Kidney (tissue), 14 donors: Measurements from ENCODE around the gene ERCC3. TPM values are rescaled to one million over a fixed set of nuclear protein-coding genes. Genes with fewer than 3 reads are reported as not detected.

Source experiments
- DNase-seq, 5 donors: peaks; one replicate each; pipeline ENCODE4 v3.0.0-alpha.2; 2013 to 2020
- FAIRE-seq: peaks from 2 replicates; lab custom pipeline; 2012; peaks lifted over from hg19 to GRCh38; lab: Jason Lieb, UNC
- H3K27ac ChIP-seq, 2 donors: one replicate each; pipeline ENCODE4 v1.7.0; 2013; ENCODE audit warnings: low read depth in 2 of 2, low read length in 2 of 2, inconsistent platforms in 1 of 2
- H3K27me3 ChIP-seq: one replicate; pipeline ENCODE4 v1.7.1; 2013; ENCODE audit warnings: low read length, inconsistent platforms; ENCODE audit not compliant: control insufficient read depth, insufficient read depth
- H3K36me3 ChIP-seq, 3 donors: one replicate each; pipeline versions ENCODE4 v1.7.0 to v1.7.1; 2013; ENCODE audit warnings: low read length in 3 of 3, control low read depth in 1 of 3, inconsistent platforms in 1 of 3; ENCODE audit not compliant: insufficient read depth in 3 of 3, control insufficient read depth in 2 of 3
- H3K4me1 ChIP-seq, 3 donors: one replicate each; pipeline versions ENCODE4 v1.7.0 to v1.7.1; 2013; ENCODE audit warnings: low read length in 3 of 3, inconsistent platforms in 1 of 3, low read depth in 1 of 3; ENCODE audit not compliant: control insufficient read depth in 2 of 3, insufficient read depth in 2 of 3
- H3K4me3 ChIP-seq, 3 donors: one replicate each; pipeline versions ENCODE4 v1.7.0 to v1.8.1; 2013; ENCODE audit warnings: low read length in 3 of 3, control low read depth in 1 of 3, inconsistent platforms in 1 of 3
- H3K9ac ChIP-seq, 3 donors: one replicate each; pipeline versions ENCODE4 v1.7.0 to v1.7.1; 2013; ENCODE audit warnings: low read length in 3 of 3, control low read depth in 1 of 3, inconsistent platforms in 1 of 3
- H3K9me3 ChIP-seq, 3 donors: one replicate each; pipeline versions ENCODE4 v1.7.0 to v1.7.1; 2013; ENCODE audit warnings: low read length in 3 of 3, control low read depth in 1 of 3, inconsistent platforms in 1 of 3; ENCODE audit not compliant: control insufficient read depth in 2 of 3, insufficient read depth in 1 of 3
- intact Hi-C: fragments of 100-400 bp; cut with DNase I; formaldehyde crosslinking; loops from one replicate; pipeline ENCODE4 v1.11.1; 2022
- polyA plus RNA-seq: library from polyadenylated mRNA; stranded (reverse); fragments of 350-450 nt; fragmentation: Illumina TruSeq; extraction: RNeasy Lipid Tissue Mini Kit (QIAGEN cat#74804); gene quantifications from one replicate; pipeline ENCODE4 v1.2.3, GENCODE V29; 2014; ENCODE audit warnings: low read depth, low replicate concordance; ENCODE audit not compliant: insufficient read depth
- total RNA-seq: library from RNA; stranded (reverse); fragmentation: NEBNext Ultra II Directional; extraction: Animal tissue kit (Norgen Biotek cat#: 25700); gene quantifications from one replicate; pipeline ENCODE4 v1.2.1, GENCODE V29; 2021
- TF ChIP-seq, protein P1 (sequence below): IDR thresholded peaks from 3 replicates; pipeline ENCODE4 v1.5.1; 2012; ENCODE audit warnings: mild to moderate bottlenecking, moderate library complexity, borderline replicate concordance; ENCODE audit not compliant: insufficient read depth; ENCODE audit errors: extremely low read depth
- donor health status: control.
- donor health status: control.
- donor health status: control.
- donor health status: control.
- donor health status: control.
- donor health status: DM: yes; HTN: yes; CAD: no.
- donor health status: Normal renal cell carcinoma (clear cell type).

ERCC3 gene
- total and polyA plus RNA-seq, 2 donors from 2014 or later: 23.5 to 37.1 TPM

DNA sequence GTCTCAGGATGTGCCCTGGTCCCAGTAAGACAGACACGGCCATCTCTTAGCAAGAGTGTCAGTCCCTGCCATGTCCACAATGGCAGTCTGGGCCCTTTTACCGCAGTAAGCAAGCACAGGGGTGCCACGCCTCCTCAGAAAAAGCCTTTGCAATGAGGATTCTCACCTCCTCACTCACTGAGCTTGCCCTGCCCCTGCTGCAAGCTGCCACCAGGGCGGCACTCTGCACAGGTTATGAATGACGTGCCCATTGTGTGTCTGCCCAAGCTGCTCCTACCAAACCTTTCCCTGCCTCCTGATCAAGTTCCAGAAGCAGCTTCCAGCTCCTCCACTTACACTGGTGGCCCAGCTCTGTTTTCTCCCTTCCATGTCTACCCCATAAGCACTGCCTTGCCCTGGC is 23.3 kb downstream of the ERCC3 start:
- H3K4me3 ChIP-seq: no peak overlapping the region
- TF ChIP-seq, protein P1, sequence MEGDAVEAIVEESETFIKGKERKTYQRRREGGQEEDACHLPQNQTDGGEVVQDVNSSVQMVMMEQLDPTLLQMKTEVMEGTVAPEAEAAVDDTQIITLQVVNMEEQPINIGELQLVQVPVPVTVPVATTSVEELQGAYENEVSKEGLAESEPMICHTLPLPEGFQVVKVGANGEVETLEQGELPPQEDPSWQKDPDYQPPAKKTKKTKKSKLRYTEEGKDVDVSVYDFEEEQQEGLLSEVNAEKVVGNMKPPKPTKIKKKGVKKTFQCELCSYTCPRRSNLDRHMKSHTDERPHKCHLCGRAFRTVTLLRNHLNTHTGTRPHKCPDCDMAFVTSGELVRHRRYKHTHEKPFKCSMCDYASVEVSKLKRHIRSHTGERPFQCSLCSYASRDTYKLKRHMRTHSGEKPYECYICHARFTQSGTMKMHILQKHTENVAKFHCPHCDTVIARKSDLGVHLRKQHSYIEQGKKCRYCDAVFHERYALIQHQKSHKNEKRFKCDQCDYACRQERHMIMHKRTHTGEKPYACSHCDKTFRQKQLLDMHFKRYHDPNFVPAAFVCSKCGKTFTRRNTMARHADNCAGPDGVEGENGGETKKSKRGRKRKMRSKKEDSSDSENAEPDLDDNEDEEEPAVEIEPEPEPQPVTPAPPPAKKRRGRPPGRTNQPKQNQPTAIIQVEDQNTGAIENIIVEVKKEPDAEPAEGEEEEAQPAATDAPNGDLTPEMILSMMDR: no peak
- peaks cover 16 to 59% (median 36%) of the 10 kb centered on the region in 3 donors for H3K36me3 ChIP-seq
- no peaks in the 10 kb centered on the region for H3K9me3 ChIP-seq
- no peaks in the 10 kb centered on the region for H3K27me3 ChIP-seq
- DNase-seq (no peak), FAIRE-seq (no peak)
- intact Hi-C loops: no loop called here
- no peak overlapping the region for H3K9ac ChIP-seq
- H3K4me1 ChIP-seq: no peaks in the 10 kb centered on the region
- no peak overlapping the region for H3K27ac ChIP-seq

DNA sequence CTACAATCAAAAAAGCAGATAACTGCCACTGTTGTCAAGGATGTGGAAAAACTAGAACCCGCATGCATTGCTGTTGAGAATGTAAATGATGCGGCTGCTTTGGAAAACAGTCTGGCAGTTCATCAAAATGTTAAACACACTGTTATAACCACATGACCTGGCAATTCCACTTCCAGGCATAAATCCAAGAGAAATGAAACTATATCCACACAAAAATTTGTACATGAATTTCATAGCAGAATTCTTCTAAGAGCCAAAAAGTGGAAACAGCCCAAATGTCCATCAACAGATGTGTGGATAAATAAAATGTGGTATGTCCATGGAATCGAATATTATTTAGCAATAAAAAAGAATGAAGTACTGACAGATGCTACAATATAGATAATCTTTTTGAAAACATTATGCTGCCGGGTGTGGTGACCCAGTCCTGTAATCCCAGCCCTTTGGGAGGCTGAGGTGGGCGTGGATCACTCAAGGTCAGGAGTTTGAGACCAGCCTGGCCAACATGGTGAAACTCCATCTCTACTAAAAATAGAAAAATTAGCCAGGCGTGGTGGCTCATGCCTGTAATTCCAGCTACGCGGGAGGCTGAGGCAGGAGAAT is 32.0 kb downstream of the ERCC3 start:
- Histone ChIP-seq H3K27me3 (no peaks in the 10 kb centered on the region), H3K36me3 (peaks cover 6 to 27% (median 24%) of the 10 kb centered on the region in 3 donors), H3K9me3 (no peaks in the 10 kb centered on the region), H3K27ac (no peak overlapping the region), H3K9ac (no peak overlapping the region), H3K4me1 (no peaks in the 10 kb centered on the region), H3K4me3 (no peak overlapping the region)
- DNase-seq (peak in 1 of 5 donors; percentile 22), FAIRE-seq (no peak)
- TF ChIP-seq, protein P1: no peak
- intact Hi-C loops: no loop called here

DNA sequence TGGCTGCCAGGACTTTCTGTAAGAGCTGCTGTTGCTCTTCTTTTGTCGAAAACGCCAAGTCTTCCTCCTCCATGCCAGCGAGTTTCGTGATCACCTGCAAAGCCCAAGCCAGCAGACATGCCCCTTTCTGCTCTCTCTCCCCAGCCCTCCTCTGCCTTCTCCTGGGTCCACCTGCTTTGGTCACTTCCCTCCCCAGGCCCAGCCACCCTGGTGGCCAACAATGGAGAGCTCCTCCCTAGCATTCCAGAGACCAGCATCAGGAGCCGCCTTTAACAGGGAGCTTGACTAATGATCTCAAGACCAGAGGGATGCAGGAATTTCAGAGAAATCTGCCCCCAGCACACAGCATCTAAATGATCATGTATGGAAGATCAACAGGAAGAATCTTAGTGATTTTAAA is 34.6 kb downstream of the ERCC3 start:
- peaks cover 6 to 26% (median 24%) of the 10 kb centered on the region in 3 donors for H3K36me3 ChIP-seq
- H3K4me3 ChIP-seq: no peak overlapping the region
- no peak for DNase-seq
- intact Hi-C loops: no loop called here
- H3K27me3 ChIP-seq: no peaks in the 10 kb centered on the region
- H3K27ac ChIP-seq: no peak overlapping the region
- no peak overlapping the region for H3K9ac ChIP-seq
- no peaks in the 10 kb centered on the region for H3K4me1 ChIP-seq
- no peaks in the 10 kb centered on the region for H3K9me3 ChIP-seq
- TF ChIP-seq, protein P1: no peak
- FAIRE-seq: no peak

DNA sequence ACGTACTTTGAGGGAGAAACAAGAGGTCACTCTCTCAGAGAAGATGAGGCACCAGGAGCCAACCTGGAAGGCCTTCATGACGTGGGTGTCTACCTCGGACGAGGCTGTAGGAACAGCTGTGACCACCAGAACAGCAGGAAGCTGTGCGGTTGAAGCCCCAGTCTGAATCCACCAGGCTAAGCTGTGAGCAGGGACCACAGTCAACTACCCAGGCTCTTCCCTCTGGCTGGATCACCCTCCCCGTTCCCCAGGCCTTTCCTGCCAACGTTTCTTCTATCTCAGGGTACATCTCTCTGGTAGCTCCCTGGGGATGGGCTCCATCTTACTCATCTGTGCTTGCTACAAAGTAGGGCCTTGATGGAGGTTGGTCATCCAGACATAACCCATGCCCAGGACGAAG is 37.1 kb downstream of the ERCC3 start:
- no peak for FAIRE-seq
- H3K27me3 ChIP-seq: no peaks in the 10 kb centered on the region
- H3K36me3 ChIP-seq: peaks cover 6 to 26% (median 24%) of the 10 kb centered on the region in 3 donors
- TF ChIP-seq, protein P1: no peak
- no peaks in the 10 kb centered on the region for H3K4me1 ChIP-seq
- intact Hi-C loops: no loop called here
- no peak overlapping the region for H3K4me3 ChIP-seq
- no peaks in the 10 kb centered on the region for H3K9me3 ChIP-seq
- DNase-seq: no peak
- H3K27ac ChIP-seq: no peak overlapping the region
- no peak overlapping the region for H3K9ac ChIP-seq
